GM23338 (cell line): ENCODE data around the gene WDR20. TPM values are rescaled to one million over a fixed set of nuclear protein-coding genes. Genes with fewer than 3 reads are reported as not detected.

Source experiments
- ATAC-seq: fragments of 200-7000 bp; cut with Tn5 transposase; 3 replicates; pipeline ENCODE4 v1.9.1; 2020
- DNase-seq: peaks from one replicate; pipeline ENCODE4 v3.0.0-alpha.2; 2015; ENCODE audit warnings: low spot score
- H2AFZ ChIP-seq: fragments of 200-600 bp; sonication (generic); 2 replicates; pipeline ENCODE4 v1.8.0; 2016; ENCODE audit warnings: antibody characterized with exemption, mild to moderate bottlenecking, moderate library complexity
- H3F3A ChIP-seq: fragments of 200-600 bp; sonication (generic); replicated peaks from 2 replicates; pipeline ENCODE4 v1.8.0; 2017; ENCODE audit warnings: antibody characterized with exemption, mixed run types, low read depth
- H3K27ac ChIP-seq: fragments of 200-600 bp; sonication (generic); 2 replicates; pipeline ENCODE4 v1.6.1; 2016; ENCODE audit warnings: low read depth
- H3K27me3 ChIP-seq: fragments of 200-600 bp; sonication (generic); 2 replicates; pipeline ENCODE4 v1.8.0; 2016; ENCODE audit warnings: mild to moderate bottlenecking, mixed run types, moderate library complexity; ENCODE audit not compliant: insufficient read depth
- H3K36me3 ChIP-seq: fragments of 200-600 bp; sonication (generic); 2 replicates; pipeline ENCODE4 v1.8.0; 2016; ENCODE audit warnings: mild to moderate bottlenecking; ENCODE audit not compliant: insufficient read depth
- H3K4me1 ChIP-seq: fragments of 200-600 bp; sonication (generic); 2 replicates; pipeline ENCODE4 v1.8.0; 2016; ENCODE audit warnings: mild to moderate bottlenecking, moderate library complexity; ENCODE audit not compliant: insufficient read depth
- H3K4me2 ChIP-seq: fragments of 200-600 bp; sonication (generic); 2 replicates; pipeline ENCODE4 v1.7.1; 2017; ENCODE audit warnings: mixed run types
- H3K4me3 ChIP-seq: fragments of 200-600 bp; sonication (generic); 2 replicates; pipeline ENCODE4 v1.6.1; 2016; ENCODE audit warnings: mixed run types
- H3K79me2 ChIP-seq: fragments of 200-600 bp; sonication (generic); replicated peaks from 2 replicates; pipeline ENCODE4 v1.8.0; 2017; ENCODE audit warnings: mild to moderate bottlenecking; ENCODE audit not compliant: insufficient read depth
- H3K9me2 ChIP-seq: fragments of 200-600 bp; sonication (generic); 2 replicates; pipeline ENCODE4 v1.8.0; 2017; ENCODE audit not compliant: insufficient read depth
- H4K20me1 ChIP-seq: fragments of 200-600 bp; sonication (generic); replicated peaks from 2 replicates; pipeline ENCODE4 v1.8.0; 2017; ENCODE audit warnings: mild to moderate bottlenecking; ENCODE audit not compliant: insufficient read depth
- H3K27ac Mint-ChIP-seq: 2 replicates; pipeline ENCODE4 v1.8.0; 2020; ENCODE audit warnings: inconsistent platforms, mild to moderate bottlenecking, moderate library complexity, mixed read lengths
- H3K27me3 Mint-ChIP-seq: 3 replicates; pipeline ENCODE4 v1.8.0; 2022; ENCODE audit warnings: low read depth, mild to moderate bottlenecking, moderate library complexity, mixed read lengths, inconsistent platforms; ENCODE audit not compliant: insufficient read depth, poor library complexity
- H3K36me3 Mint-ChIP-seq: 3 replicates; pipeline ENCODE4 v1.8.0; 2021; ENCODE audit warnings: low read depth, mild to moderate bottlenecking, inconsistent platforms, moderate library complexity, mixed read lengths
- H3K4me1 Mint-ChIP-seq: 3 replicates; pipeline ENCODE4 v1.8.0; 2020; ENCODE audit warnings: mild to moderate bottlenecking, inconsistent platforms, mixed read lengths
- H3K4me3 Mint-ChIP-seq: 3 replicates; pipeline ENCODE4 v1.8.0; 2021; ENCODE audit warnings: moderate library complexity, mild to moderate bottlenecking, inconsistent platforms, mixed read lengths
- H3K9me3 Mint-ChIP-seq: 3 replicates; pipeline ENCODE4 v1.8.0; 2020; ENCODE audit warnings: moderate library complexity, mild to moderate bottlenecking, inconsistent platforms, mixed read lengths
- CREB1 ChIP-seq: fragments of 250-450 bp; sonication (Bioruptor Pico); IDR thresholded peaks from 2 replicates; pipeline ENCODE4 v1.5.0; 2020; ENCODE audit warnings: low read depth, mild to moderate bottlenecking, moderate library complexity
- EZH2 ChIP-seq: fragments of 200-600 bp; sonication (generic); IDR thresholded peaks from one replicate; pipeline ENCODE4 v1.8.0; 2017; ENCODE audit warnings: antibody characterized with exemption, mild to moderate bottlenecking, low read depth; ENCODE audit not compliant: unreplicated experiment
- EZH2phosphoT487 ChIP-seq: fragments of 200-600 bp; sonication (generic); IDR thresholded peaks from one replicate; pipeline ENCODE4 v1.8.1; 2018; ENCODE audit warnings: antibody characterized with exemption; ENCODE audit not compliant: unreplicated experiment
- JUNB ChIP-seq: IDR thresholded peaks from one replicate; pipeline ENCODE4 v1.6.1; 2016; ENCODE audit warnings: antibody characterized with exemption; ENCODE audit not compliant: unreplicated experiment
- NANOG ChIP-seq: IDR thresholded peaks from 2 replicates; pipeline ENCODE4 v1.6.1; 2016; ENCODE audit warnings: antibody characterized with exemption, borderline replicate concordance
- POLR2AphosphoS5 ChIP-seq: IDR thresholded peaks from 2 replicates; pipeline ENCODE4 v1.6.1; 2016; ENCODE audit warnings: antibody characterized with exemption, low read depth
- STAT1 ChIP-seq: IDR thresholded peaks from one replicate; pipeline ENCODE4 v1.6.1; 2016; ENCODE audit warnings: antibody characterized with exemption; ENCODE audit not compliant: unreplicated experiment
- ZNF114 ChIP-seq: fragments of 250-450 bp; sonication (Bioruptor Pico); IDR thresholded peaks from 2 replicates; pipeline ENCODE4 v1.5.0; 2020; ENCODE audit warnings: mild to moderate bottlenecking, moderate library complexity
- ZNF331 ChIP-seq: fragments of 250-450 bp; sonication (Bioruptor Pico); IDR thresholded peaks from 2 replicates; pipeline ENCODE4 v1.5.0; 2020; ENCODE audit warnings: low read depth, mild to moderate bottlenecking, moderate library complexity
- polyA plus RNA-seq: library from polyadenylated mRNA; unstranded; fragments of >200 nt; fragmentation: Nextera tagmentation; extraction: Ambion mirVana; gene quantifications from 2 replicates; pipeline ENCODE4 v1.2.1, GENCODE V29; 2016
- total RNA-seq: library from RNA; depleted of rRNA; stranded (reverse); fragments of >200 nt; shearing (Covaris generic); gene quantifications from 2 replicates; pipeline ENCODE4 v1.2.3, GENCODE V29; 2014
- TF ChIP-seq, protein P1 (sequence below): IDR thresholded peaks from one replicate; pipeline ENCODE4 v1.6.1; 2018; ENCODE audit warnings: antibody characterized with exemption; ENCODE audit not compliant: unreplicated experiment
- TF ChIP-seq, protein P2 (sequence below): IDR thresholded peaks from 2 replicates; pipeline ENCODE4 v1.6.1; 2016; ENCODE audit warnings: antibody characterized with exemption
- TF ChIP-seq, protein P3 (sequence below): fragments of 250-450 bp; sonication (Bioruptor Pico); IDR thresholded peaks from 2 replicates; pipeline ENCODE4 v1.5.0; 2020; ENCODE audit warnings: mild to moderate bottlenecking, moderate library complexity
- TF ChIP-seq, protein P4 (sequence below), 2 experiments: fragments of 200-600 bp in 1 of 2; sonication (generic) in 1 of 2; conservative IDR thresholded peaks; 2 replicates each; pipeline versions ENCODE4 v1.5.1 to v1.6.1; 2016 to 2017; ENCODE audit warnings: antibody characterized with exemption in 2 of 2, low read depth in 2 of 2, mild to moderate bottlenecking in 2 of 2, moderate library complexity in 1 of 2

The WDR20 gene
- total and polyA plus RNA-seq, 2 experiments from 2014 or later, result 17.9 to 21.0 TPM

DNA sequence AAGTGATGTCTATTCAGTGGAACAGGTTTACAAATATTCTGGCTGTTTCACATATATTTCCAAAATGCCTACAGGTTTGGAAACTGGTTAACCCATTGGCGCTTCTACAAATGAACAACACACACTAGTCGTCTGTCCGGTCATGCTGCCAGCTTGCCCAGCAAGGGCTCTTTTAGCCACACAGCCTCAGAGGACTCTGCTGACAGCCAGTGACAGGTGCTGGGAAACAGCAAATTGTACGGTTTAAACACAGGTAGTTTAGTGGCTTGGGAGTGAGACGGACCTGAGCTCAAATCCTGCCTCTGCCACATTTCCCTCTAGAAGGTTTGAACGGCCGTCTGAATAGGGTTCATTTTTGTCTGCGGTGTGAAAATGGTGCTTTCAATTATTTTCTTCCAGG is 111.5 kb downstream of the WDR20 start:
- H3K27ac Mint-ChIP-seq, result no peak overlapping the region
- H3K9me3 Mint-ChIP-seq, result no peaks in the 10 kb centered on the region
- H3K27me3 ChIP-seq, result peaks cover 21% of the 10 kb centered on the region
- no peaks in the 10 kb centered on the region for H3K36me3 Mint-ChIP-seq
- TF ChIP-seq NANOG (no peak), CREB1 (CRISPR knock-in tag) (no peak), EZH2phosphoT487 (no peak), EZH2 (no peak), ZNF331 (CRISPR knock-in tag) (no peak), ZNF114 (CRISPR knock-in tag) (no peak), POLR2AphosphoS5 (no peak), STAT1 (no peak), JUNB (no peak)
- TF ChIP-seq, protein P1, sequence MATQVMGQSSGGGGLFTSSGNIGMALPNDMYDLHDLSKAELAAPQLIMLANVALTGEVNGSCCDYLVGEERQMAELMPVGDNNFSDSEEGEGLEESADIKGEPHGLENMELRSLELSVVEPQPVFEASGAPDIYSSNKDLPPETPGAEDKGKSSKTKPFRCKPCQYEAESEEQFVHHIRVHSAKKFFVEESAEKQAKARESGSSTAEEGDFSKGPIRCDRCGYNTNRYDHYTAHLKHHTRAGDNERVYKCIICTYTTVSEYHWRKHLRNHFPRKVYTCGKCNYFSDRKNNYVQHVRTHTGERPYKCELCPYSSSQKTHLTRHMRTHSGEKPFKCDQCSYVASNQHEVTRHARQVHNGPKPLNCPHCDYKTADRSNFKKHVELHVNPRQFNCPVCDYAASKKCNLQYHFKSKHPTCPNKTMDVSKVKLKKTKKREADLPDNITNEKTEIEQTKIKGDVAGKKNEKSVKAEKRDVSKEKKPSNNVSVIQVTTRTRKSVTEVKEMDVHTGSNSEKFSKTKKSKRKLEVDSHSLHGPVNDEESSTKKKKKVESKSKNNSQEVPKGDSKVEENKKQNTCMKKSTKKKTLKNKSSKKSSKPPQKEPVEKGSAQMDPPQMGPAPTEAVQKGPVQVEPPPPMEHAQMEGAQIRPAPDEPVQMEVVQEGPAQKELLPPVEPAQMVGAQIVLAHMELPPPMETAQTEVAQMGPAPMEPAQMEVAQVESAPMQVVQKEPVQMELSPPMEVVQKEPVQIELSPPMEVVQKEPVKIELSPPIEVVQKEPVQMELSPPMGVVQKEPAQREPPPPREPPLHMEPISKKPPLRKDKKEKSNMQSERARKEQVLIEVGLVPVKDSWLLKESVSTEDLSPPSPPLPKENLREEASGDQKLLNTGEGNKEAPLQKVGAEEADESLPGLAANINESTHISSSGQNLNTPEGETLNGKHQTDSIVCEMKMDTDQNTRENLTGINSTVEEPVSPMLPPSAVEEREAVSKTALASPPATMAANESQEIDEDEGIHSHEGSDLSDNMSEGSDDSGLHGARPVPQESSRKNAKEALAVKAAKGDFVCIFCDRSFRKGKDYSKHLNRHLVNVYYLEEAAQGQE, result no peak
- TF ChIP-seq, protein P2, sequence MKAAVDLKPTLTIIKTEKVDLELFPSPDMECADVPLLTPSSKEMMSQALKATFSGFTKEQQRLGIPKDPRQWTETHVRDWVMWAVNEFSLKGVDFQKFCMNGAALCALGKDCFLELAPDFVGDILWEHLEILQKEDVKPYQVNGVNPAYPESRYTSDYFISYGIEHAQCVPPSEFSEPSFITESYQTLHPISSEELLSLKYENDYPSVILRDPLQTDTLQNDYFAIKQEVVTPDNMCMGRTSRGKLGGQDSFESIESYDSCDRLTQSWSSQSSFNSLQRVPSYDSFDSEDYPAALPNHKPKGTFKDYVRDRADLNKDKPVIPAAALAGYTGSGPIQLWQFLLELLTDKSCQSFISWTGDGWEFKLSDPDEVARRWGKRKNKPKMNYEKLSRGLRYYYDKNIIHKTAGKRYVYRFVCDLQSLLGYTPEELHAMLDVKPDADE, result no peak
- TF ChIP-seq, protein P3, sequence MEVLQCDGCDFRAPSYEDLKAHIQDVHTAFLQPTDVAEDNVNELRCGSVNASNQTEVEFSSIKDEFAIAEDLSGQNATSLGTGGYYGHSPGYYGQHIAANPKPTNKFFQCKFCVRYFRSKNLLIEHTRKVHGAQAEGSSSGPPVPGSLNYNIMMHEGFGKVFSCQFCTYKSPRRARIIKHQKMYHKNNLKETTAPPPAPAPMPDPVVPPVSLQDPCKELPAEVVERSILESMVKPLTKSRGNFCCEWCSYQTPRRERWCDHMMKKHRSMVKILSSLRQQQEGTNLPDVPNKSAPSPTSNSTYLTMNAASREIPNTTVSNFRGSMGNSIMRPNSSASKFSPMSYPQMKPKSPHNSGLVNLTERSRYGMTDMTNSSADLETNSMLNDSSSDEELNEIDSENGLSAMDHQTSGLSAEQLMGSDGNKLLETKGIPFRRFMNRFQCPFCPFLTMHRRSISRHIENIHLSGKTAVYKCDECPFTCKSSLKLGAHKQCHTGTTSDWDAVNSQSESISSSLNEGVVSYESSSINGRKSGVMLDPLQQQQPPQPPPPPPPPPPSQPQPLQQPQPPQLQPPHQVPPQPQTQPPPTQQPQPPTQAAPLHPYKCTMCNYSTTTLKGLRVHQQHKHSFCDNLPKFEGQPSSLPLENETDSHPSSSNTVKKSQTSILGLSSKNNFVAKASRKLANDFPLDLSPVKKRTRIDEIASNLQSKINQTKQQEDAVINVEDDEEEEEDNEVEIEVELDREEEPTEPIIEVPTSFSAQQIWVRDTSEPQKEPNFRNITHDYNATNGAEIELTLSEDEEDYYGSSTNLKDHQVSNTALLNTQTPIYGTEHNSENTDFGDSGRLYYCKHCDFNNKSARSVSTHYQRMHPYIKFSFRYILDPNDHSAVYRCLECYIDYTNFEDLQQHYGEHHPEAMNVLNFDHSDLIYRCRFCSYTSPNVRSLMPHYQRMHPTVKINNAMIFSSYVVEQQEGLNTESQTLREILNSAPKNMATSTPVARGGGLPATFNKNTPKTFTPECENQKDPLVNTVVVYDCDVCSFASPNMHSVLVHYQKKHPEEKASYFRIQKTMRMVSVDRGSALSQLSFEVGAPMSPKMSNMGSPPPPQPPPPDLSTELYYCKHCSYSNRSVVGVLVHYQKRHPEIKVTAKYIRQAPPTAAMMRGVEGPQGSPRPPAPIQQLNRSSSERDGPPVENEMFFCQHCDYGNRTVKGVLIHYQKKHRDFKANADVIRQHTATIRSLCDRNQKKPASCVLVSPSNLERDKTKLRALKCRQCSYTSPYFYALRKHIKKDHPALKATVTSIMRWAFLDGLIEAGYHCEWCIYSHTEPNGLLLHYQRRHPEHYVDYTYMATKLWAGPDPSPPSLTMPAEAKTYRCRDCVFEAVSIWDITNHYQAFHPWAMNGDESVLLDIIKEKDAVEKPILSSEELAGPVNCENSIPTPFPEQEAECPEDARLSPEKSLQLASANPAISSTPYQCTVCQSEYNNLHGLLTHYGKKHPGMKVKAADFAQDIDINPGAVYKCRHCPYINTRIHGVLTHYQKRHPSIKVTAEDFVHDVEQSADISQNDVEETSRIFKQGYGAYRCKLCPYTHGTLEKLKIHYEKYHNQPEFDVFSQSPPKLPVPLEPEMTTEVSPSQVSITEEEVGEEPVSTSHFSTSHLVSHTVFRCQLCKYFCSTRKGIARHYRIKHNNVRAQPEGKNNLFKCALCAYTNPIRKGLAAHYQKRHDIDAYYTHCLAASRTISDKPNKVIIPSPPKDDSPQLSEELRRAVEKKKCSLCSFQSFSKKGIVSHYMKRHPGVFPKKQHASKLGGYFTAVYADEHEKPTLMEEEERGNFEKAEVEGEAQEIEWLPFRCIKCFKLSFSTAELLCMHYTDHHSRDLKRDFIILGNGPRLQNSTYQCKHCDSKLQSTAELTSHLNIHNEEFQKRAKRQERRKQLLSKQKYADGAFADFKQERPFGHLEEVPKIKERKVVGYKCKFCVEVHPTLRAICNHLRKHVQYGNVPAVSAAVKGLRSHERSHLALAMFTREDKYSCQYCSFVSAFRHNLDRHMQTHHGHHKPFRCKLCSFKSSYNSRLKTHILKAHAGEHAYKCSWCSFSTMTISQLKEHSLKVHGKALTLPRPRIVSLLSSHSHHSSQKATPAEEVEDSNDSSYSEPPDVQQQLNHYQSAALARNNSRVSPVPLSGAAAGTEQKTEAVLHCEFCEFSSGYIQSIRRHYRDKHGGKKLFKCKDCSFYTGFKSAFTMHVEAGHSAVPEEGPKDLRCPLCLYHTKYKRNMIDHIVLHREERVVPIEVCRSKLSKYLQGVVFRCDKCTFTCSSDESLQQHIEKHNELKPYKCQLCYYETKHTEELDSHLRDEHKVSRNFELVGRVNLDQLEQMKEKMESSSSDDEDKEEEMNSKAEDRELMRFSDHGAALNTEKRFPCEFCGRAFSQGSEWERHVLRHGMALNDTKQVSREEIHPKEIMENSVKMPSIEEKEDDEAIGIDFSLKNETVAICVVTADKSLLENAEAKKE, result no peak
- TF ChIP-seq, protein P4, sequence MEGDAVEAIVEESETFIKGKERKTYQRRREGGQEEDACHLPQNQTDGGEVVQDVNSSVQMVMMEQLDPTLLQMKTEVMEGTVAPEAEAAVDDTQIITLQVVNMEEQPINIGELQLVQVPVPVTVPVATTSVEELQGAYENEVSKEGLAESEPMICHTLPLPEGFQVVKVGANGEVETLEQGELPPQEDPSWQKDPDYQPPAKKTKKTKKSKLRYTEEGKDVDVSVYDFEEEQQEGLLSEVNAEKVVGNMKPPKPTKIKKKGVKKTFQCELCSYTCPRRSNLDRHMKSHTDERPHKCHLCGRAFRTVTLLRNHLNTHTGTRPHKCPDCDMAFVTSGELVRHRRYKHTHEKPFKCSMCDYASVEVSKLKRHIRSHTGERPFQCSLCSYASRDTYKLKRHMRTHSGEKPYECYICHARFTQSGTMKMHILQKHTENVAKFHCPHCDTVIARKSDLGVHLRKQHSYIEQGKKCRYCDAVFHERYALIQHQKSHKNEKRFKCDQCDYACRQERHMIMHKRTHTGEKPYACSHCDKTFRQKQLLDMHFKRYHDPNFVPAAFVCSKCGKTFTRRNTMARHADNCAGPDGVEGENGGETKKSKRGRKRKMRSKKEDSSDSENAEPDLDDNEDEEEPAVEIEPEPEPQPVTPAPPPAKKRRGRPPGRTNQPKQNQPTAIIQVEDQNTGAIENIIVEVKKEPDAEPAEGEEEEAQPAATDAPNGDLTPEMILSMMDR (conservative IDR thresholded peaks at IDR 0.05; ENCODE audit: low read depth in 2 of 2), result no peak
- H3K36me3 ChIP-seq, result no peaks in the 10 kb centered on the region
- H2AFZ ChIP-seq, result no peak overlapping the region
- ATAC-seq, result no peak
- no peaks in the 10 kb centered on the region for H3K9me2 ChIP-seq
- no peak overlapping the region for H3K4me2 ChIP-seq
- H4K20me1 ChIP-seq, result no peaks in the 10 kb centered on the region
- no peak overlapping the region for H3K4me3 Mint-ChIP-seq
- 0 out of 2 replicates have a peak, but pooled peaks cover 2% of the 10 kb centered on the region for H3F3A ChIP-seq
- H3K4me1 Mint-ChIP-seq, result peaks cover 5% of the 10 kb centered on the region; the same call in 2 of the 3 replicates
- H3K27me3 Mint-ChIP-seq, result peaks cover 17% of the 10 kb centered on the region
- H3K27ac ChIP-seq, result no peak overlapping the region
- H3K79me2 ChIP-seq, result no peaks in the 10 kb centered on the region
- H3K4me1 ChIP-seq, result peaks cover 15% of the 10 kb centered on the region
- no peak for DNase-seq
- H3K4me3 ChIP-seq, result no peak overlapping the region
